GM18499 (cell line): ENCODE measurements around the gene ACBD4.

ENCODE experiments used
- ATAC-seq: cut with Tn5 transposase; IDR thresholded peaks from one replicate; pipeline ENCODE4 v1.9.1; 2021; ENCODE audit warnings: moderate number of reproducible peaks; ENCODE audit not compliant: insufficient read depth, unreplicated experiment

The ACBD4 gene

DNA sequence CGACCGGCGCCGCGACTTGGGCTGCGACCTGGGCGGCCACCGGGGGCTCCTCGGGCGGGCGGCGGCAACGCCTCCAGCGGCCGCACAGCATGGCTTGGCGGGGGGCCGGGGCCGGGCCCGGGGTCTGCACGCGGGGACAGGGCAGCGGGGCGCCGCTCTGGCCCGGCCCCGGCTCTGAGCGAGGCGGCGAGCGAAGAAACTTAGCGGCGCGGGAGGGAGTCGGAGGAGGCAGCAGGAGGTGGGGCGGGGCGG is 3.2 kb upstream of the ACBD4 start, which contains the start of gene PLCD3:
TSS of gene PLCD3 (minus strand) at position 196 of the 252 bp plus-strand sequence. CDS start at position 91, 105 bp downstream.
- no peak for ATAC-seq

DNA sequence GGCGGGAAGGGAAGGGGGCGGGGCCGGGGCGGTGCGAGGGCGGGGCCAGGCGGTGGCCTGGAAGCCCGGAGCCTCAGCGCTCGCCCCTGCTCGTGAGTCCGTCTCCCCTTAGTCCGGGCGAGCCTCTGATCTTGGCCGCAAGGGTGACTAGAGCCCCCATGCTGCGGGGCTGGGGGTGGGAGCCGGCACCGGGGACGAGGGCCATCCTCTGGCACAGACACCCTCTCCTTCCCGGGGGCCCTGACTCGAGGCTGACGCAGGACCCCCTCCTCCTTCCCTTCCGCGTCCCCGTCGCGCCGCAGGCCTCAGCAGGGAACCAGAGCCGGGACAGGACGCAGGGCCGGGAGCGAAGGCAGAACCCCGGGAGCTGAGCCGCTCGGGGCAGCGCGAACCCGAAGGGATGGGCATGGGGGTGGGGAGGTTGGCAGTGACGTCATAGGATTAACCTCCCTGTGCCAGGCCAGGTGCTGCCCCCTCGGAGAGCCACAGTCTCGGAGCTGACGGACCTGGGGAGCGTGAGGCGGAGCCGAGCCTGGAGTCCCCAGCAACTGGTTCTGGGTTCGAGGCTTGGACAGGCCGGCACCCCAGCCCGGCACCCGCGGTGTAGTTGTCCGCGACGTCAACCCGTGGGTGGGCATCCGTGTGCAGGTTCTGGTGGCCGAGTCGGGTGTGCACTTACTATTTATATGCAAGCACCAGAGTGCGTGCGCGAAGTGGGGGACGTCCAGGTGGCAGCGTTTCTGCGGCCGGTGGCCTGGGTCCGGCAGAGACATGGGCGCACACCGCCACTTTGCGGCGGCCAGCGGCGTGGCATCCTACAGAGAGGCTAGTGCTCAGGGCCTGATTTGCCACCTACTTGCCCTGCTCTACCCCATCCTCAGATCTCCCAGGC is 2.7 kb upstream of the ACBD4 start:
- ATAC-seq, result no peak

DNA sequence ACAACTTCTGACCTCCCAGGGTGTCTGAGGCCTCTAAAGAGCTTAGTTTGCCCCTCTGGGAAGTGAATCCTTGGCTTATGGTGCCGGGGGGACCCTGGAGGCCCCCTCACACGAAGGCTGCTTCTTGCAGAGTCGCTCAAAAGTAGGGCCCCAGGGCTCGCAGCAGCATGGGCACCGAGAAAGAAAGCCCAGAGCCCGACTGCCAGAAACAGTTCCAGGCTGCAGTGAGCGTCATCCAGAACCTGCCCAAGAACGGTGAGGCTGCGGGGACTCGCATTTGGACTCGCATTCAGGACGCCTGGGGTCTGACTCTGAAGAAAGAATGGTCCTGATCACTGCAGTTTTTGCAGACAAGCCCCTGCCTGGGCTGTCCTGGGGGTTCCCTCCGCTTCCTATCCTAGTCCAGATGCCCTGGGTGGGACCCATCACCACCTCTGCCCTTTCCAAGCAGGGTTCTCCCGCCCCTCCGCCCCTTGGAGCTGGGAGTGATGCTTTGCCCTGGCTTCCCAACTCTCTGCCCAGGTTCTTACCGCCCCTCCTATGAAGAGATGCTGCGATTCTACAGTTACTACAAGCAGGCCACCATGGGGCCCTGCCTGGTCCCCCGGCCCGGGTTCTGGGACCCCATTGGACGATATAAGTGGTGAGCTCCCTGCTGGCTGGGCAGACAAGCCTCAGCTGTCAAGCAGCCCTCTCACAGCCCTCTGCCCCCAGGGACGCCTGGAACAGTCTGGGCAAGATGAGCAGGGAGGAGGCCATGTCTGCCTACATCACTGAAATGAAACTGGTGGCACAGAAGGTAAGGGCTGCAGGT is 698 bp downstream of the ACBD4 start:
- ATAC-seq, result no peak

DNA sequence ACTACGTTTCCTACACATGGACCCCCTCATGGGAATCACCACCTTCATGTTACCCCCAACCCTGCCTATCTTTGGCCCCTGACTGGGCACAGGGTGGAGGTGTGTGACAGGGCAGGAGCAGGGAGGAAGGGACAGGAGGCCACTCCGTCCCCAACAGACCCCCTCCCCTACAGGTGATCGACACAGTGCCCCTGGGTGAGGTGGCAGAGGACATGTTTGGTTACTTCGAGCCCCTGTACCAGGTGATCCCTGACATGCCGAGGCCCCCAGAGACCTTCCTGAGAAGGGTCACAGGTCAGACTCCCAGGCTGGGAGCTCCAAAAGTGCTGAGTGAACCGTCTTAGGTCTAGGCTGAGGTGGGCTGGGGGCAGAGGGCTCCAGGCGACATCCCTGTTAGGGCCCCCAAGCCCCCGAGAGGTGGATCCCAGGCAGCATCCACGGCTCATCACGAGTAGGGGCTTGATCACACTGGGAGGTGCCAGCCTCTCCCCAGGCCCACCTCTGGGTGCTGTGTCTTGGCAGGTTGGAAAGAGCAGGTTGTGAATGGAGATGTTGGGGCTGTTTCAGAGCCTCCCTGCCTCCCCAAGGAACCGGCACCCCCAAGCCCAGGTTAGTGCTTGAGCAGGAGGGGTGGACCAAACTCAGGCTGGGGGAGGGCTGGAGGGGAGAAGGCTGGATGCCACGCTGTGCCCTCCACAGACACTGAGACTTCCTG is 1.5 kb downstream of the ACBD4 start:
- ATAC-seq, result no peak

DNA sequence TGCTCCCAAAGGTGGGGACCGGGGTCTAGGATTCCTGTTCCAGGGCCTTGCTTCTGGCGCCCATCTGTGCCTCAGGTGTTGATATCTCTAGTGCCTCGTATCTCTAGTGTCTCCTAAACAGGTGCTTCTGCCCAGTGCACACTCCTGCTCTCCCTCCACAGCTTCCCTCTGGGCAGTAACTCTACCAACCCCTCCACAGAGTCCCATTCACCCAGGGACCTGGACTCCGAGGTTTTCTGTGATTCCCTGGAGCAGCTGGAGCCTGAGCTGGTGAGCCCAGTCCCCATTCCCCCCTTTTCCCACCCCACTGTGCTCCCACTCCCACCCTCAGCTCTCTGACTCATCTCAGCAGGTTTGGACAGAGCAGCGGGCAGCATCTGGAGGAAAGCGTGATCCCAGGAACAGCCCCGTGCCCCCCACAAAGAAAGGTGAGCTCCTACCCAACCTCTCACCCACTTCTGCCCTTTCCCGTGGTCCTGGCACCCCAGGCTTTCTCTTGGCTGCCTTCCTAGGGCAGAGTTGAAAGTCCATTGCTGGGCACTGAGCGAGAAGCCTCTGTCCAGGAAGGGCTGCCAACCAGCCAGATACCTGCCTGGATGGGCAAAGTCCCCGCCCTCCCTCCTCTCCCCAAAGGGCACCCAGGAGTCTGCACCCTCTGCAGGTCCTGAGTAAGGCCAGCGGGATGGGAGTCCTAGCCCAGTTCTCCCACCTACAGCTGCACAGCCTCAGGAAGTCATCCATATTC is 2.2 kb downstream of the ACBD4 start:
- no peak for ATAC-seq

DNA sequence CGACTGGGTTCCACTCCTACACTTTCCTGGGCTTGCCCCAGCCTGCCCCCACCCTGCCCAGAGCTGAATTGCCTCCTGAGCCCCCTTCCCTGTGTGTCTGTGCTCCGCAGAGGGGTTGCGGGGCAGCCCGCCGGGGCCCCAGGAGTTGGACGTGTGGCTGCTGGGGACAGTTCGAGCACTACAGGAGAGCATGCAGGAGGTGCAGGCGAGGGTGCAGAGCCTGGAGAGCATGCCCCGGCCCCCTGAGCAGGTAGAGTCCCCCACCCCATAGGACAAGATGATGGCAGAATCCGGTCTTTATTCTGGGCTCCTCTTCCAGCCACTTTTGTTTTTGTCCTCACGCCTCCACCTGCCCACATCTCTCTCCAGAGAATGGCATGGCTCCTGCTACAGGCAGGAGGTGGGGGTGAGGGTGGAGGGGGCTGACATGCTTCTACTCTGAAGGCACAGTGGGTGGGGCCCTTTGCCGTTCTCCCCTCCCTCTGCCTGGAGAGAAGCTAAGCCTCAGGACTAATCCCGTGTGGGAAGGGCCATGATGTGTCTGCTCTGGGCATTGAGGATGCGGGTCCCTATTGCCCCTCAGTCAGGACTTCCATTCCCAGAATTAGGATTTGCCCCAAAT is 3.5 kb downstream of the ACBD4 start:
- ATAC-seq, result no peak

DNA sequence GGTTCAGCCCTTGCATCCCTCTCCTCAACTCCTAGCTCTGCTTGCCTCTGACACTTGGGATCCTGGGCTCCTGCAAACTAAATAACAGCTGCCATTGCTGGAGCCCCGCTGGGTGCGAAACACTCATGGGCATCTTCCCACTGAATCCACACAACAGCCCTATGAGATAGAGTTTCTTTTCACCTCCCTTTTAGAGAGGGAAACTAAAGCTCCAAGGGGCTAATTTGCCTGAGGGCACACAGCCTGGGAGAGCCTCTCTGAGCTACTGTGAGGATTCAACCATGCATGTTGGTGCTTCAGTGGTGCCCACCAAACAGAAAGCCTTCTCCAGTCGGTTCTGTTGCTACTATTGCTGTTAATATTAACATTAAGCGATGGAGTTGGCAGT is 4.0 kb downstream of the ACBD4 start:
- ATAC-seq, result no peak

DNA sequence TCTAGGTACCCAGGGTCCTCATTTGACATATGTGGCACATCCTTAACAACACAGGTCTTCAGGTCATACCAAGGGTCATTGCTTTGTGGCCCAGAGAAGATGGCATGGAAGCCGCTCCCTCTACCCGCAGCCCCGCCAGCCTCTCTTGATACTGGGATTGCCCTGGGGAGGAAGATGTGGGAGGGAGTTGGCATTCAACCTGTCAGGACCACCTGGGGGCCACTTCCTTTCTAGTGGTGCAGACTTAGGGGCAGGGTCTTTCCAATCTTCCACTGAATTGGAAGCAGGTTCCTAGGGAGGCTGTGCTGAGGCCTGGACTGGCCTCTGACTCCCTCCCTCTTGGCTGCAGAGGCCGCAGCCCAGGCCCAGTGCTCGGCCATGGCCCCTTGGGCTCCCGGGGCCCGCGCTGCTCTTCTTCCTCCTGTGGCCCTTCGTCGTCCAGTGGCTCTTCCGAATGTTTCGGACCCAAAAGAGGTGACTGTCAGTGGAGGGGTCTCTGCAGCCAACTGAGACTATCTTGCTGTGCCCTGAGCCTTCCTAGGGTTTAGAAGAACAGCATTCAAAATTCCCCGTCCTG is 7.7 kb downstream of the ACBD4 start:
- no peak for ATAC-seq

DNA sequence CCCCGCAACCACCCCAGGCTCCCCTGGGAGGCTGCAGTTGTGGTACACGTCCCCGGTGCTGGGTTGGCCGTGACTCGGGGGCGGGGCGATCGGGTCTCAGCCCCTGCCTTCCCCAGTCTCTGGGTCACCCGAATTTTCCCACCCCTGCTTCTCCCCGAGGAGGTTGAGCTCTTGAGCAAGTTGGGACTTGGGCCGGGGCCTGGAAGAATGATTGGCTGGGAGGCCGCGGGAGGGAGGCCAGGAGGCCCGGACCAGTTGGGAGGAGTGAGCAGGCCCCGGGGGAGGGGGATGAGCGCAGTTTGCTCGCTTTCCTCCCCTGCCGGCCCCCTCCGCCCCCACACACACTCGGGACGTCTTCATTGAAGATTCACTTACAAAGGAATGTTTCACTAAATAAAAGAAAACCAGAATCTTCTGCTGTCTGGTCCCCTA is 8.3 kb downstream of the ACBD4 start:
- ATAC-seq, result no peak

DNA sequence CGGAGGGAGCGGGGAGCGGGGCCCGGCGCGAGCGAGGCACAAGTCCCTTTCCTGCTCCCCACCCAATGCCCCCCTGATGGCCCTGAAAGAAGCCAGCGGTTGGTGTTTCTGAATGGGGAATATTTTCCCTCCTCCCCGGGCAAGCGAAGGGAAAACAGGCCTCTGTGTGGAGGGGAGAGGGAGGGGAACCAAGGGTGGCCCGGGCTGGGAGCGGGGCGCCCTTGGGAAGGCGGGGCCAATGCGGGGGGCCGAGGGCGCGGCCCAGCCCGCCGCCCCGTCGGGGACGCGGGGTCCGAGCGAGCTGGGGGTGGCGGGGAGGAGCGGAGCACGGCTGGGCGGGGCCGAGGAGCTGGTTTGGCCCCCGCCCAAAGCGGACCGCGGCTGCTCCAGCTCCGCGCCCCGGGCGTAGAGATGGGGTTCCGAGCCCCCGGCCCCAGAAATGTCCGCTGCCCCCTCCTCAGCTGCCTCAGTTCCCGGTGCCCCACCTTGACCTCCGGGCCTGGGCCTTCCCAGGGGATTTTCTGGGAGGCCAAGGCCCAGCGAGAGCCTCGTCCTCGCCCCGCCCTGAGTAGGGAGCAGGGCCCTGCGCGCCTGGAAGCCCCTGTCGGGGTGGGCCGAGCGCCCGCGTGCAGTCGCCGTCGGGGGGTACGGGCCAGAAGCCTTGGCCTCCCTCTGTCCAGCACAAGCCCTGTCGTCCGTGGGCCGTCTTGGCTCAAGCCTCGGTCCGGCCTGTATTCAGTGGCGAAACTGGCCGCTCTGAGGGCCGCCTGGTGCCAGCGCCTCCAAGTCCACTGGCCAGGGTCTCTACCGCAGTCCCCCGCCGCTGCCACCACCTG is 8.9 kb downstream of the ACBD4 start:
- no peak for ATAC-seq

DNA sequence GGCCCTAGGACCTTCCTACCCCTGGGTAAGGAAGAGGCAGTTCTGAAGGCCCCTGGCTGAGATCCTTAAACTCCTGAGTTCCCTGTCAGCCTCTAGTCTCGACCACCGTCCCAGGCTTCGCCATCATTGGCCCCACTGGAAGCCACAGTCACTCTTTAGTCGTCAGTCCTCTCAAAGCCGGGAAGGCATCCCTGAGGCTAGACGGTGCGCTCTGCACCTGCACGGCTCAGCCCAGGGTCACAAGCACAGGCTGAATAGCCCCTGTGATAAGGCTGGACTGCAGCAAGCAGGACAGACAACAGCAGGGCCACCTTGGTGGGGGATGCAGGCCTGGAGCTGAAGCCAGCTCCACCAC is 9.5 kb downstream of the ACBD4 start:
- no peak for ATAC-seq

DNA sequence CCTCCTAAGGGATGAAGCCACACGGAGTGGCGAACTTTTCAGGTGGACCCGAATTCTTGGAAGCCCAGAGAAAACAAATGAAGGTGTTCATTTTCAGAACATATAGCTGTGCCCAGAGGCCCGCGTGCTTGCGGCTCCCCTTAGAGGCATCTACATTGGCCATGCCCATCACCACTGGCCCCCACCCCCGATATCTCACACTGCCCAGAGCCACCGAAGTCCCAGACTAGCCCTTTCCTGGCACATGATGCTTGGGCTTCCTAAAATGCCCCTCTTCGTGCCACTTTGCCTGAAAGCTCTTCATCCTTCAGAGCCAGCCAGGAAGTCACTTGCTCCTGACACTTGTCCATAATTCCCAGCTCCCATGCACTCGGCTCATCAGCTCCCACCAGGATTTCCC is 10.7 kb downstream of the ACBD4 start:
- ATAC-seq, result no peak

DNA sequence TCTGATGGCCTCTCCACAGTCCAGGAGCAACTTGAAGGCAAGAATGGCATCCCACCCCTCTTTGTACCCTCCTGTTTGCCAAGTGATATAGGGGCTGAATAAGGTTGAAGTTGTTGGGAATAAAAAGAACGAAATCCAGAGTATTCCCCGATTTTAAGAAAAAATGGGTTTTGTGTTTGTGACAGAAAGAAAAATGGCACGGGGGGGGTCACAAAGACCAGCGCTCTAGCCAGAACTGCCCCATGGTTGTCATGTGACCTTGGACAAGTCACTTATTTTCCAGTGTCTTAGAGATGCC is 11.1 kb downstream of the ACBD4 start:
- ATAC-seq, result no peak

DNA sequence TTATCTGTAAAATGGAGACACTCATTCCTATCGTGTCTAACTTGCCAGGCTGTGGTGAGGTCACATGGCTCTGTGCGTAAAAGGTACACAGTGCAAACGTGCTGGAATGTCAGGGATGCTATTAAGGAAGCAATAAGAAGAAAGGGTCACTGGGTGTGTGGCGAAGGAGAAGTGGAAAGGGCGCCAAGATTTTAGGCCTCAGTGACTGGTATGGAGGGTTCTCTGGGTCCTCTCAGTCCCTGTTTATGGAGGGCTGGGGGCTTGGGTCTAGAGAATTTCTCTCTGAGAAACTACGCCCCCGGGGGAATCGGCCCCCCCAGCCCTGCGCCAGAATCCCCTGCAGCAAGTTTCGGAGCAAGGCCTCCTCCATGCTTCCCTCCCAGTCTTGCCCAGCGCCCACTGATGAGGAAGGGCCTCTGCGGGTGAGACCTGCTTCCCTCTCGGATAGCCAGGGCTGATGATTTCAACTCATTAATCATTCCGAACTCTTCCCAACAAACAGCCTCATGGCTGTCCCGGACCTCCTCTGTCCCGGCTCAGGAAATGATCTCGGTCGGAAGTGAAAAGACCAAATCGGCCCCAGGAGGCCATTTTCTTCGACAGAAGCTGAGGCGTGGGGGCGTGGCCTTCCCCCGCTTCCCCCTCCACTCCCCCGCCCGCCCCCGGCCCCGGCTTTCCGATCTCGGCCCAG is 11.5 kb downstream of the ACBD4 start:
- no peak for ATAC-seq

DNA sequence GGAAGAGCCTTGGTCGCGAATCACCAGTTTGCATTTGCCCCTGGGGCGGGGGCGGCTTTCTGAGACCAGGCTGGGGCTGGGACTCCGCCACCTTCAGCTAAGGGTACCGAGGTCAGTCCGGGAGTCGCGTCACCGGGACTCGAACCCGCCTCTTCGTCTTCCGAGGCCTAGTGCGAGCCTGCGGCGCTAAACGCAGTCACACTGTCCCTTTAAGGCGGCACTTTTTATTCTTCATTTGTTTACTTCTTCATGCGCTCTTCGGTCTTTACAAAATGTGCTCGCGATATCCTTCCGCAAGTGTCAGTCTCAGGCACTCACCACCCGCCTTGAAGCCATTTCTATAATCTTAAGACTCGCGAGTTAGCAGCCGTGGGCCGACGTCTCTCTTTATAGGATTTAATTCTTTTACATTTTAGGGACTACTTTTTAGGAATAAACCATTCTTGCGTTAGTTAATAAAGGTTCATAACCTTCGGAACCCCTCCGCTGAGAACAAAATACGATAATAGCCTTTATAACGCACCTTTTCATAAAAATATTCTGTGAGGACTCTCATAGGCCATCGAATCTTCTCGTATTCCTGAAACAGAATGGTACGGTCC is 12.2 kb downstream of the ACBD4 start:
- no peak for ATAC-seq

DNA sequence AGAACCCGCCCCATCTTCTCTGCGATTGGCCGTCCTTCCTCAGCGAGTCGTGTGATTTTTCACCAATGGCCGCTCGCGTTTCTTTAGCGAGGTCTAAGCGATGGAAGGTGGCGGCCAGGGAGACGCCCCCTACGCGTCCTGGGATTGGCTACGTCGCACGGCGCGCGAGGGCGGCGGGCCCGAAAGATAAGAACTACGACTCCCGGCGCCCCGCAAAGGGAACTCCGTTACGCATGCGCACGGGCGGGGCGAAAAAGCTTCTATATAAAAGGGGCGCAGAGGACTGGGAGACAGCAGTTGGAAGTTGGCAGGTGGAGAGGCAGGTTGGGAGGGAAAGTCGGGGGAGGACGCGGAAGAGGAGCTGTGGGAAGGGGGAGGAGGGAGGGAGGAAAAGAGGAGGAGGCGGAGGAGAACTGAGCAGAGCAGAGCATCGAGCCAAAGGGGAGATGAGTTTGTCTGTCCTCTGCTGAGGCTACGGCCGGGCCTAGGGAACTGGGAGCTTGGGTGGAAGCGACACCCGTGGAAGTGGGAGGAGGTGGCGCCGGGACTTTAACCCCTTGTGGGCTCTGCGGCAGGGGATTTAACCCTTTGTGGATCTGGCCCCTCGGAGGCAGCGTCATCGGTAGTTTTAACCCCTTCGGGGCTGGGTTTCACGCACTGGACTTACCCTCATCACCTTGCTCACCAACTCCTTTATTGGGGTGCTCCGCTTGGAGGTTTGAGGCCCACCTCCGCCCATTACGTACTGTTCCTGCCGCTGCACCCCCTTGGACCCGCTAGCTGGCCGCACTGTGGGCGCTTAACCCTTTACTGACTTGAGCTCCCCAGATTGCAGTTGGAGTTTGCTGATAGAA is 12.9 kb downstream of the ACBD4 start, which contains the start of gene HEXIM1:
TSS of gene HEXIM1 (plus strand) at position 293 of the 854 bp plus-strand sequence. CDS start 716 bp downstream, outside the sequence.
- ATAC-seq, result peak; percentile 36
